ENCODE data around the gene CCN2. TPM values are rescaled to one million over a fixed set of nuclear protein-coding genes. Genes with fewer than 3 reads are reported as not detected.

The CCN2 gene
- total RNA-seq, 1 donor from 2014 or later: 83.1 TPM

DNA sequence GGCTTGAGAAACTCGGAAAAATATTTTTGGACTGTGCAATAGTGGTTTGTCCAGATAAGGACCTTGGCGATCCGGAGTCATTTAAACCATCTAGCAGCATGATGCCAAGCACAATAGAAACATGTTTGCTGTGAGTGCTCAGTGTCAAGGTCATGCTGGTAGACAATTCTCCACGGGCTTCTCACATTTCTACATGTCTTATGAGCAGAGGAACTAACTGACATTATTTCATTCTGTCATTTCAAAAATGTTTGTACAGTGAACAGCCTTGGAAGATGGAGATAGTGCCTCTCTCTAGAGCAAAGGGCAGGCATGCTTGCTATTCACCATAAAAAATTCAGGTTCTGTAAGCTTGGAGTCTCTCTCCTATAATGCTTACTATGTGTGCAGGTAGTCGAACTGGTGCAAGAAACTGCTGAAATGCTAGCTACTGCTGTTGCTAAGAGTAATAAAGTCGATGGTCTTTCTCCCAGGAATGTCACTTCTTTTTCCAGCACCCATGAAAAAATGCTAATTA lies 25.4 kb upstream of the CCN2 start:
- H3K27ac ChIP-seq: no peak overlapping the region
- H3K4me3 ChIP-seq: no peak overlapping the region
- TF ChIP-seq CTCF (IDR thresholded peaks at IDR 0.05): no peak
- DNase-seq: no peak
- H3K27me3 ChIP-seq (ENCODE audit: low read depth): no peaks in the 10 kb centered on the region
- no peak for ATAC-seq
- no peaks in the 10 kb centered on the region for H3K9me3 ChIP-seq
- H3K4me1 ChIP-seq: no peaks in the 10 kb centered on the region
- intact Hi-C loops (cut with DNase I): no loop called here
- H3K36me3 ChIP-seq: no peaks in the 10 kb centered on the region

- TF ChIP-seq CTCF (IDR thresholded peaks at IDR 0.05): no peak
- Histone ChIP-seq H3K9me3 (no peaks in the 10 kb centered on the region), H3K27ac (no peak overlapping the region), H3K36me3 (no peaks in the 10 kb centered on the region), H3K27me3 (ENCODE audit: low read depth) (no peaks in the 10 kb centered on the region), H3K4me3 (no peak overlapping the region), H3K4me1 (no peaks in the 10 kb centered on the region)
- intact Hi-C loops (cut with DNase I): no loop called here
- ATAC-seq: no peak
- DNase-seq: no peak
Measured at GRCh38 chr6:131972741-131973140, 21.6 kb upstream of the CCN2 start.

GRCh38 chr6:131970076-131970859 lies 19.1 kb upstream of the CCN2 start:
- H3K4me1 ChIP-seq: no peaks in the 10 kb centered on the region

DNA sequence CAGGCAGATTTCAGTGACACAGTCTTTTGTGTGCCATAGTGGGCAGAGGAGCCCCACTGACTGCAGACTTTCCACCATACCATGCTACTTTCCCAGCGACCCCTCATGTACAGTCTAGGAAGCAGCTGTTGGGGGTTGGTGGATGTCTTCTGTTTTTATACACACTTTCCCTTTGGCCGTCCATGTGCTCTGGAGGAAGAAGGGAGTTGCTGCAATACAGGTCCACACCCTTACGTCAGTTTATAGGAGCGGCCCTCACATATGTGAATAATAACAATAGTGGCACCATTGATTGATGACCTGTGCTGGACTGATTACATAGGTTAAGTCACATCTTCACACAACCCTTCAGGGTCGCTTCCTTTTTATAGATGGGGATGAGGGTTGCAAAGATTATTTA lies 17.5 kb upstream of the CCN2 start:
- no peak for ATAC-seq
- no peaks in the 10 kb centered on the region for H3K36me3 ChIP-seq
- TF ChIP-seq CTCF (IDR thresholded peaks at IDR 0.05): no peak
- H3K4me1 ChIP-seq: no peaks in the 10 kb centered on the region
- no peaks in the 10 kb centered on the region for H3K27me3 ChIP-seq (ENCODE audit: low read depth)
- no peak overlapping the region for H3K27ac ChIP-seq
- H3K9me3 ChIP-seq: no peaks in the 10 kb centered on the region
- no peak for DNase-seq
- H3K4me3 ChIP-seq: no peak overlapping the region
- intact Hi-C loops (cut with DNase I): no loop called here

More at GRCh38 chr6:131970076-131970859, 19.1 kb upstream of the CCN2 start:
- no peak for ATAC-seq
- Histone ChIP-seq H3K27me3 (ENCODE audit: low read depth) (no peaks in the 10 kb centered on the region), H3K36me3 (no peaks in the 10 kb centered on the region), H3K9me3 (no peaks in the 10 kb centered on the region), H3K27ac (no peak overlapping the region), H3K4me3 (no peak overlapping the region)
- DNase-seq: no peak
- intact Hi-C loops (cut with DNase I): no loop called here
- TF ChIP-seq CTCF (IDR thresholded peaks at IDR 0.05): no peak

- Histone ChIP-seq H3K4me1 (no peaks in the 10 kb centered on the region), H3K36me3 (no peaks in the 10 kb centered on the region), H3K9me3 (no peaks in the 10 kb centered on the region), H3K4me3 (no peak overlapping the region), H3K27ac (no peak overlapping the region), H3K27me3 (ENCODE audit: low read depth) (no peaks in the 10 kb centered on the region)
- no peak for ATAC-seq
- intact Hi-C loops (cut with DNase I): no loop called here
- DNase-seq: no peak
- no peak for TF ChIP-seq CTCF (IDR thresholded peaks at IDR 0.05)
Measured at GRCh38 chr6:131967948-131968347, 16.8 kb upstream of the CCN2 start.
